Stomach (tissue), 4 donors: ENCODE data around the gene NPAS2.

Source experiments
- EP300 ChIP-seq: sonication (generic); formaldehyde crosslinking; IDR thresholded peaks from one replicate; pipeline ENCODE4 v1.6.1; 2017; ENCODE audit warnings: antibody characterized with exemption
- POLR2A ChIP-seq, 4 donors: fragments of 450-650 bp; IDR thresholded peaks; one replicate each; pipeline ENCODE4 v1.6.1; 2016; ENCODE audit warnings: antibody characterized with exemption in 4 of 4, control low read depth in 2 of 4, mild to moderate bottlenecking in 1 of 4, moderate library complexity in 1 of 4
- POLR2AphosphoS5 ChIP-seq, 3 donors: sonication (generic); formaldehyde crosslinking; IDR thresholded peaks; one replicate each; pipeline ENCODE4 v1.6.1; 2016; ENCODE audit warnings: antibody characterized with exemption in 3 of 3
- TF ChIP-seq, protein P1 (sequence below), 7 experiments: fragments of 450-650 bp in 4 of 7; fragments of 200-600 bp in 3 of 7; sonication (generic) in 3 of 7; IDR thresholded peaks; one replicate each; pipeline ENCODE4 v1.5.1; 2016 to 2019; ENCODE audit warnings: antibody characterized with exemption in 7 of 7, control low read depth in 2 of 7, mild to moderate bottlenecking in 1 of 7

DNA sequence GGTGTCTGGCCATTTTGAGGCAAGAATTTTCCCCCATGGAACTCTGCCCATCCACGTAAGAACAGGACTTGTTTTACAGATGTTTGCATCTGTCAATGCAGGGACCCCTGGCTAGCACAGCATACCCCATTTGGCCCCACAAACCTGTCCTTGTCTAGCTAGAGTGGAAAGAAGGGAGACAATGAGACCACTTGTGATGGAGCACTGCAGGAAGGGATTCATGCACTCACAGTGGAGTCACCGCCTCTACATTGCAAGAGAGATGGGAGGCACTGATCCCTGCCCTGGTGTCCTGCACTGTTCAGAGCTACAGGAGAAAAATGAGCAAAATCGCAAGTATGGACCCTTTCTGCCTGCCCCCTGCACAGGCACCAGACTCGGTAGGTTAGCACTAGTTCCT lies 32.5 kb downstream of the NPAS2 start:
- TF ChIP-seq, protein P1, sequence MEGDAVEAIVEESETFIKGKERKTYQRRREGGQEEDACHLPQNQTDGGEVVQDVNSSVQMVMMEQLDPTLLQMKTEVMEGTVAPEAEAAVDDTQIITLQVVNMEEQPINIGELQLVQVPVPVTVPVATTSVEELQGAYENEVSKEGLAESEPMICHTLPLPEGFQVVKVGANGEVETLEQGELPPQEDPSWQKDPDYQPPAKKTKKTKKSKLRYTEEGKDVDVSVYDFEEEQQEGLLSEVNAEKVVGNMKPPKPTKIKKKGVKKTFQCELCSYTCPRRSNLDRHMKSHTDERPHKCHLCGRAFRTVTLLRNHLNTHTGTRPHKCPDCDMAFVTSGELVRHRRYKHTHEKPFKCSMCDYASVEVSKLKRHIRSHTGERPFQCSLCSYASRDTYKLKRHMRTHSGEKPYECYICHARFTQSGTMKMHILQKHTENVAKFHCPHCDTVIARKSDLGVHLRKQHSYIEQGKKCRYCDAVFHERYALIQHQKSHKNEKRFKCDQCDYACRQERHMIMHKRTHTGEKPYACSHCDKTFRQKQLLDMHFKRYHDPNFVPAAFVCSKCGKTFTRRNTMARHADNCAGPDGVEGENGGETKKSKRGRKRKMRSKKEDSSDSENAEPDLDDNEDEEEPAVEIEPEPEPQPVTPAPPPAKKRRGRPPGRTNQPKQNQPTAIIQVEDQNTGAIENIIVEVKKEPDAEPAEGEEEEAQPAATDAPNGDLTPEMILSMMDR (IDR thresholded peaks at IDR 0.05): no peak
- TF ChIP-seq POLR2A (IDR thresholded peaks at IDR 0.05) (no peak), POLR2AphosphoS5 (IDR thresholded peaks at IDR 0.05) (no peak), EP300 (no peak)
